ENCODE results near the gene ADAM8. TPM values are rescaled to one million over a fixed set of nuclear protein-coding genes. Genes with fewer than 3 reads are reported as not detected.

ADAM8 gene
- total RNA-seq (1 to 10 TPM in 8 of 9 donors, under 1 TPM in 1; 0.61 to 5.3 (median 3.4) TPM), polyA plus RNA-seq (1 to 10 TPM in 2 of 3 donors, under 1 TPM in 1; 0.66 to 7.7 (median 5.2) TPM)
- long read RNA-seq, donor 1, result 0 reads
- long read RNA-seq, donor 2, result 0 reads
- long read RNA-seq, donor 3, result 0 reads
- long read RNA-seq, donor 4, result 0 reads
- long read RNA-seq, donor 5, partial matches to known transcripts, result 1 of 9 reads
- long read RNA-seq, donor 5, other reads (novel, unspliced or antisense), result 6 of 9 reads
- long read RNA-seq, donor 6, result 0 reads
- long read RNA-seq, donor 7, result 0 reads
- long read RNA-seq, donor 8, result 0 reads
- long read RNA-seq, donor 9, result 0 reads
- long read RNA-seq, donor 10, result 0 reads

- H3K27me3 ChIP-seq, result no peaks in the 10 kb centered on the region
- H3K9me3 ChIP-seq (replicated peaks in 1 of 3), result no peaks in the 10 kb centered on the region
- peak in 2 of 7 donors; percentile 40 to 58 for DNase-seq
- peak within 1 kb of the TSS in 1 of 5 donors; percentile 49 for H3K27ac ChIP-seq
- peaks cover 0 to 26% of the 10 kb centered on the region in 2 donors for H3K4me1 ChIP-seq (replicated peaks in 1 of 2)
- peaks cover 0 to 18% of the 10 kb centered on the region in 2 donors for H3K36me3 ChIP-seq (replicated peaks in 1 of 2)
- TF ChIP-seq CTCF (IDR thresholded peaks at IDR 0.05), result no peak
- TF ChIP-seq POLR2A (IDR thresholded peaks at IDR 0.05), result no peak
- WGBS, 4 donors, result 7 to 31% (median 11%) methylated on average over 14 to 63 of the region's 63 CpGs
- intact Hi-C loops (cut with DNase I), result no loop called here
- no peak within 1 kb of the TSS for H3K4me3 ChIP-seq
These were observed at the start of gene ADAM8 for GRCh38 chr10:133276435-133277201. TSS of gene ADAM8 (minus strand) at chr10:133276868. CDS start at chr10:133276817, 51 bp downstream.

- Histone ChIP-seq H3K9me3 (replicated peaks in 1 of 3) (no peaks in the 10 kb centered on the region), H3K36me3 (replicated peaks in 1 of 2) (no peaks in the 10 kb centered on the region), H3K27me3 (peaks cover 41% of the 10 kb centered on the region), H3K4me1 (replicated peaks in 1 of 2) (peaks cover 0 to 21% of the 10 kb centered on the region in 2 donors), H3K27ac (peak overlapping the region in 1 of 5 donors; percentile 52), H3K4me3 (peak overlapping the region in 1 of 4 donors; percentile 53)
- no peak for TF ChIP-seq POLR2A (IDR thresholded peaks at IDR 0.05)
- TF ChIP-seq CTCF (IDR thresholded peaks at IDR 0.05), result no peak
- no peak for DNase-seq
- 32 to 44% (median 39%) methylated on average over 9 of the region's 9 CpGs for WGBS, 4 donors
- intact Hi-C loops (cut with DNase I), result no loop called here
These were observed 49.5 kb upstream of the ADAM8 start for GRCh38 chr10:133326223-133326551.

- Histone ChIP-seq H3K27me3 (peaks cover 41% of the 10 kb centered on the region), H3K4me3 (peak overlapping the region in 2 of 4 donors; percentile 16 to 53), H3K36me3 (replicated peaks in 1 of 2) (no peaks in the 10 kb centered on the region), H3K9me3 (replicated peaks in 1 of 3) (no peaks in the 10 kb centered on the region), H3K27ac (peak overlapping the region in 1 of 5 donors; percentile 52), H3K4me1 (replicated peaks in 1 of 2) (peaks cover 0 to 21% of the 10 kb centered on the region in 2 donors)
- no peak for TF ChIP-seq CTCF (IDR thresholded peaks at IDR 0.05)
- TF ChIP-seq POLR2A (IDR thresholded peaks at IDR 0.05), result no peak
- intact Hi-C loops (cut with DNase I), result no loop called here
- DNase-seq, result peak in 2 of 7 donors; percentile 31 to 84
- 1 to 7% (median 2%) methylated on average over 3 to 90 of the region's 91 CpGs for WGBS, 4 donors
These were observed 49.0 kb upstream of the ADAM8 start for GRCh38 chr10:133325440-133326222.

- DNase-seq, result no peak
- peaks cover 0 to 19% of the 10 kb centered on the region in 2 donors for H3K4me1 ChIP-seq (replicated peaks in 1 of 2)
- H3K9me3 ChIP-seq (replicated peaks in 1 of 3), result no peaks in the 10 kb centered on the region
- H3K27me3 ChIP-seq, result peaks cover 41% of the 10 kb centered on the region
- WGBS, 4 donors, result 19 to 30% (median 22%) methylated on average over 6 to 20 of the region's 20 CpGs
- H3K4me3 ChIP-seq, result peak overlapping the region in 1 of 4 donors; percentile 53
- TF ChIP-seq CTCF (IDR thresholded peaks at IDR 0.05) (no peak), POLR2A (IDR thresholded peaks at IDR 0.05) (no peak)
- intact Hi-C loops (cut with DNase I), result no loop called here
- H3K36me3 ChIP-seq (replicated peaks in 1 of 2), result no peaks in the 10 kb centered on the region
- peak overlapping the region in 1 of 5 donors; percentile 52 for H3K27ac ChIP-seq
These were observed 48.2 kb upstream of the ADAM8 start for GRCh38 chr10:133324857-133325260.
